Fibroblast of skin of abdomen (primary cell): ENCODE results near the gene ST3GAL3.
"Not testable (repeated sequence)": the region's sequence is repeated elsewhere in the genome, so short reads cannot be mapped to it uniquely, and the experiment has no call there.

Source experiments
- DNase-seq: peaks from one replicate; pipeline ENCODE4 v3.0.0-alpha.2; 2013

Gene ST3GAL3

DNA sequence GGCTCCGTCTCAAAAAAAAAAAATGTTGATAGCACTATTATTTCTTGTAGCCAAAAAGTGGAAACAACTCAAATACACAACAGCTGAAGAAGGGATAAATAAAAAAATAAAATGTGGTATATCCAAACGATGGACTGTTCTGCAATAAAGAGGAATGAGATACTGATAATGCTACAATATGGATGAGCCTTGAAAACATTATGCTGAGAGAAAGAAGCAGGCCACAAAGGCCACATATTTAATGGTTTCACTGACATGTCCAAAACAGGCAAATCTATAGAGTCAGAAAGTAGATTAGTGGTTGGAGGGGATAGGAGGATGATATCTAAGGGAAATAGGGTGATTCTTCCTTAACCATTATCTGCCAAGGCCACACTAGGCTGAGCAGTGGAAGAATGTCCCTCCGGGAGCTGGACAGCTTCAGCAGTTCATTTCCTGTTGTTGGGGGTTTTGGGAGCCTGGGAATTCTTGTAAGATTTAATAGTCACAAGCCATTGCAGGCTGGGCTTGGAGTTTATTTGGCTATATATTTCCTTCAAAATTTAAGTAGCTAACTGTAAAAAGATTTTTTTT is 53.5 kb downstream of the ST3GAL3 start:
- DNase-seq: no peak

DNA sequence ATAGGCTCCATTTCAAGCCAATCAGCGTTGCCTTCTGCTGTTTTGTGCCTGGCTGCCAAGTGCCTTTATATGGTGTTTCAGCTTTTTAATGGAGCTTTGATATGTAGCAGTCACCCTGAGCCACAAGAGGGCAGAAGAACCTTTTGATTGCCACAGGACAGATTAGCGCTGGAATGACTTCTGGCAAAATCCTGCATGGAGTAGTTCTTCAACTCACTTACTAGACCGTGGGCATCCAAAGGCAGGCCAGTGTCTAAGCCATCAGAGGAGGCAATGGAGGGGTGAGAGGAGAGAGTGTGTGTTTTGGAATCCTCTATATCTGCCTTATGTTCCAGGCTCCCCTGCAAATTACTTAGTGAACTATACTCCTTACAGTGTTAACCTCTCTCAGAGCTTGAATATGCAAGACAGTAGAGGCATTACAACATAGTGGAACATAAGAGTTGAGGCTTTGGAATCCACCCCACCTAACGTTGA is 56.2 kb downstream of the ST3GAL3 start:
- DNase-seq: peak; percentile 86

DNA sequence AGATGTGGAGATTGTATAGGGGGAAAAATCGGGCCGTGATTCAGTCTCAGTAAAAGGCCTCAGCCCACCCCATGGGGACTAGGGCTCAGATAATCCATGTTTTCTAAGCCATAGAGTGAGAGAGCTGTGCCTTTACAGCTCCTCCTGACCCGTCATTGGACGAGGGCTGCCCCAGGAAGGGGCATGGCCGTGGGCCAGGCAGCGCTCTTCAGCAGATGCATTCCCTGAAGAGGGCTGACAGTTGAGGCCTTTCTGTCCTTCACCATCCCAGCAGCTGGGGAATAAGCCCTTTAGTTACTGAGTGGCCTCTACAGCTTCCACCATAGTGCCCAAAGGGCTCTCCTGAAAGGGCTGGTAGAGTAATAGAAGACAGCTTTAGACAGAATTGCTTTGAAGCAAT is 57.2 kb downstream of the ST3GAL3 start:
- DNase-seq: no peak

DNA sequence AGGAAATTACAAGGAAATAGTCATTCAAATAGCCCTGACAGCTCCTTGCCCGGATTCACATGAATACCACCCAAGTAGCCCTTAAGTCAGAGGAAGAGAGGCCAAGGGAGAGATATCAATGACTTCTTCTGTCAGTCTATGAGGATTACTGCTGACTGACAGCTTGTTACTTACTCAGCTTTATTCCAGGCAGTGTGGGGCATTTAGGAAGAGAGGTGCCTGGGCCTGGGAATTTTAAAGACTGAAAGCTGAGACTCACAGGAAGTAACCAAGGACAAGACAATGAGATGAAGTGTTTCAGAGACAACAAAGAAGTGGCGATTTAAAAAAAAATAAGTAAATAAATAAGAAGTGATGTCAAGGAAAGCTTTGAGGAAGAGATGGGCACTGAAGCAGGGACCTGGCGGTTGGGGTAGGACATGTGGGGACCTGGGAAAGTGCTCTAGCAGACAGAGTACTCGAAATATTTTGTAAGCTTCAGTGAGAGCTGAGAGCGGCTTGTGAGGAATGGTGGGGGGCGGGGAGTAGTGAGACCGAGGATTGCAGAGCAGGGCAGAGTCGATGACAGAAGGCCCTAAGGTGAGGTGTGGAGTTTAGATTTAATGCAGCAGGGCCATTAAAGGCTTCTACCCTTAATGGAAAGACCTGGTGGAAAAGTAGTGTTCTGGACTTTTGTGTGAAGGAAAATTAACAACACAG is 58.9 kb downstream of the ST3GAL3 start:
- DNase-seq: peak; percentile 28

DNA sequence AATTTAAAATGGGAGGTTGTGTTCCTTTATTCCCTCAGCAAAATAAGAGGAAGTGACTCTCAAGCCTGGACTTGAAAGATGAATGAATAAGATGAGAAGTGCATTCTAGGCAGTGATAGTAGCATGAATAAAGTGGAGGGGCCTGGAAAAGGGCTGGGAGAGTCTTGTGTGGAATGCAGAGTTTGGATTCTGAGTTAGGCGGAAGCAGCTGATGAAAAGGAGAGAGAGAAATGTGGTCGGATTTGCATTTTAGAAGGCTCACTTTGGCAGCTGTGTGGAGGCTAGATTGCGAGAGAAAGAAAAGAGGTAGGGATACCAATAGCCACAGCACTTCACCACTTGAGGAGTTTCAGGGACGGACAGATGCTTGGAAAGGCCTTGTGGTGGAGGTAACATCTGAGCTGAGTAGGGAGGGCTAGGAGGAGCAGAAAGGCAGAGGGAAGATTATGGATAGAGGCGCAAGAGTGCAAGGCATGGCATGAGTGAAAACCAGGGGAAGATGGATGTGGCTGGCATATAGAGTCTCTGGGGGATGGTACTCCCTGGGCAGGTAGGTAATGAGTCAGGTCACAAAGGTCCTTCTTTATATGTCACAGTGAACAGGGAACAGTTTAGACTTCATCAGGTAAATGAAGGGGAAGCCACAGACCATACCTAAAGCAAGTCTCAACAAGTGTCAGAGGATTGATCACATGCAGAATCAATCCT is 59.6 kb downstream of the ST3GAL3 start:
- peak; percentile 48 for DNase-seq

DNA sequence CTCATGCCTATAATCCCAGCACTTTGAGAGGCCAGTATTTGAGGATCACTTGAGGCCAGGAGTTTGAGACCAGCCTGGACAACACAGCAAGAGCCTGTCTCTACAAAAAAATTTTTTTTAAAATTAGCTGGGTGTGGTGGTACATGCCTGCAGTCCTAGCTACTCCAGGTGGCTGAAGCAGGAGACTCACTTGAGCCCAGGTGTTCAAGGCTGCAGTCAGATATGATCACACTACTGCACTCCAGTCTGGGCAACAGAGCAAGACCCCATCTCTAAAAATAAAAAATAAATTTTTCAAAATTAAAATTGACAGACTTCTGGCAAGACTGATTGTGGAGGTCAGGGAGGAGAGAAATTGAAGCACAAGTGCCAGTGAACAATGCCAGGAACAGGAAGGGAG is 60.8 kb downstream of the ST3GAL3 start:
- DNase-seq: no peak

DNA sequence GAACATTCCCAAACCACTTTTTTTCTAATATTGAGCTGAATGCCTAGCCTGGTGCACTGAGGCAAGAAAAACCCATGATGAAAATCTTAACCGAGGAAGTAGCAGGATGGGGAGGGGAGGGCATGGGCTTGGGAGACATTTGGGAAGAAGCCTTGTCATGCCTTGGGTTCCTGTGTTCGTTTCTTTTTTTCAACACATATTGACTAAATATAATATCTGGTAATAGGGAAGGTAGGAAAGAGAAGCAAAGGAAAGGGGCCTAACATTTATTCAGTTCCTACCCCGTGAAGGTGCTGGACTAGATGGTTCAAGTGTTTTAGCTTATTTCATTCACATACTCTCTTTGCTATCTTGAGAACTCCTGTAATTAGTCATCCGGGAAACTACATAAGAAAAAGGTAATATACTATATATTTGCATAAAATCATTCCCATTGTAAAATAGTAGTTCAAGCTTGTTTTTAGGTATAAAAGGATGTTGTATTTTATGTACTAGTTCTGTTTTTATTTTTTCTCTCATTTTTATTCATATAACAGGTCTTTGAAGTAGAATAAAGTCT is 62.1 kb downstream of the ST3GAL3 start:
- DNase-seq: no peak

DNA sequence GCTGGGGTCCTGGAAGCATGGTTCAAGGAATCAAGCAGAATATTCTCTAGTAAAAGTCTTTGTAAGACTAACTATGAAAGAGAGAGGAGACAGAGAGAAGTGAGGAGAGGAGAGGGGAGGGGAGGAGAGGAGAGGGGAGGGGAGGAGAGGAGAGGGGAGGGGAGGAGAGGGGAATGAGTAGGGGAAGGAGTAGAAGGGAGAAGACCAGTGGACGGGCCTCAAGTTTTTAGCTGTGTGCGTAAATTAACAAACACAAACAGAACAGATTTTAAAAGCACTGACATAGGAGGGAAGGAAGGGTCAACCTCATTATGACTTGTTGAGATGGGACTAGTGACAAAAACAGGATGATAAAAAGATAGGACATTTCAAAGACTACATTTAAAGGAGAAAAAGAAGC is 62.8 kb downstream of the ST3GAL3 start:
- no peak for DNase-seq

DNA sequence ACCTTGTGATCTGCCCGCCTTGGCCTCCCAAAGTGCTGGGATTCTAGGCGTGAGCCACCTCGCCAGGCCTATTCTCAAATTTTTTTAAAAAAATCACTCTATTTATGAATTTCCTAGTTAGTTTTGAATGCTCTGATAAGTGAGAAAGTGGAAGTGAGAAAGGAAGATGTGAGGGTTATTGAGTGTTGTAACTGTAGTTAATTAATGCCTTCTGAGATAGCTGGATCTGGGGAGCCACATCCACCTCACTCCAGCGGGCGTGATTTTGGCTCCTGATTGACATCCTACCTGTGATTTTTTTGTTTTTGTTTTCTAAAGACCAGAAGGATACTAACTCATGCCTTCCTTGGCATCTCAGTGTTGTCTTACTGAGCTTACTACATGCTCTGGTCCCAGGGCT is 65.6 kb downstream of the ST3GAL3 start:
- DNase-seq: no peak

DNA sequence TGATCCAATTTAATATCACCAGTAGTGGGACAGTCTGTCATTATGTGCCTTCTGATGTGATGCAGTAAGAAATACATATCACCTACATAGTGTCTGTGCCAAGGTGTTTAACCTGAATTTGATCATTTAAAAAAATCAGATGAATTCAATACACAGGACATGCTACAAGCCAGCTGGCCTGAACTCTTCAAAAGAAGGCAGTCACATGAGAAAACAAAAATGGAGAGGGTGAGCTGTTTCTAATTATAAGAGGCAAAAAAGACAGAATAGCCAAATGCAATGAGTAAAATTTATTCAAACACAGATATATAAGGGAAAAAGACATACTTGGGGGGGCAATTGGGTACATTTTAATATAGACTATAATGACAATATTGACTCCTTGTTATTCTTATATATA is 66.5 kb downstream of the ST3GAL3 start:
- DNase-seq: no peak

DNA sequence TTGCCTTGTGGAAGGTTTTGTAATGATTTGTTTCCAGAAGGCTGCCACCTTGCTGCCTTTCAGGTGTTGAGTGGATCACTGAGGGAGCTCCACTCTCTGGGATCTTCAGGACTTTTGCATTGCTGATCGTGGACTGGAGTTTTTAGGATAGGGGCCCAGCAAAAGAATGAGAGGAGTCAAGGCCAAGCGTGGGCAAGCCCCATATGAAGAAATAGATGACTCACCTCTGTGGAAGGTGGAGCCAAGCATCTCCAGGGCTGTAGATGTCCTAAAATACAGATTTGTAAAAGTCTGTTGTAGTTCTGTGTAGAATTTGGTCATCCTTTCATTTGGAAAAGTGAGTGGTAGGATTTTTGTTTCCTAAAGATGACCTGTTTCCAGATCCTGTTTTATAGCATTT is 67.0 kb downstream of the ST3GAL3 start:
- DNase-seq: peak; percentile 71

DNA sequence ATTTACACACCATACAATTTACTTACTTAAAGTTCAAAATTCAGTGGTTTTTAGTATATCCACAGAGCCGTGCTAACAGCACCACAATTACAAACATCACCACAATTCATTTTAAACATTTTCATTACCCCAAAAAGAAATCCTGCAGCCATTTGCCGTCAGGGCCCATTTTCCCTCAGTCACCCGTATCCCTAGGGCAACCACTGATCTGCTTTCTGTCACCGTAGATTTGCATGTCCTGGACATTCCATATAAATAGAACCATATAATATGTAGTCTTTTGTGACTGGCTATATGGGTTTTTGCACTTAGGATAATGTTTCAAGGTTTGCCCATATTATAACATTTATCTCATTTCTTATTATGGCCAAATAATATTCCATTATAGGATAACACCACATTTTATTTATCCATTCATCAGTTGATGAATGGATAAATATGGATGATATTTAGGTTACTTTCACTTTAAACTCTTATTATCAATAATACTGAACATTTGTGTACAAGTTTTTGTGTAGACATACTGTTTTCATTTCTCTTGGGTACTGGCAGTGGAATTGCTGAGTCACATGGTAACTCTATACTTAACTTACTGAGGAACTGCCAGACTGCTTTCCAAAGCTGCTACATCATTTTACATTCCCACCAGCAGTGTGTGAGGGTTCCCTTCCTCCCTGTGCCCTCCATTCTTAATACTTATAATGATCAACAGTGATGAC is 68.9 kb downstream of the ST3GAL3 start:
- DNase-seq: peak; percentile 72

DNA sequence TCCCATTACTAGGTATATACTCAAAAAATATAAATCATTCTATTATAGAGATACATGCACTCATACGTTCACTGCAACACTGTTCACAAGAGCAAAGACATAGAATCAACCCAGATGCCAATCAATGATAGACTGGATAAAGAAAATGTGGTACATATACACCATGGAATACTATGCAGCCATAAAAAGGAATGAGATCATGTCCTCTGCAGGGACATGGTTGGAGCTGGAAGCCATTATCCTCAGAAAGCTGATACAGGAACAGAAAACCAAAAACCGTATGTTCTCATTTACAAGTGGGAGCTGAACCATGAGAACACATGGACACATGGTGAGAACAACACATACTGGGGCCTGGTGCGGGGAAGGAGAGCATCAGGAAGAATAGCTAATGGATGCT is 70.6 kb downstream of the ST3GAL3 start:
- DNase-seq: not testable (repeated sequence)

DNA sequence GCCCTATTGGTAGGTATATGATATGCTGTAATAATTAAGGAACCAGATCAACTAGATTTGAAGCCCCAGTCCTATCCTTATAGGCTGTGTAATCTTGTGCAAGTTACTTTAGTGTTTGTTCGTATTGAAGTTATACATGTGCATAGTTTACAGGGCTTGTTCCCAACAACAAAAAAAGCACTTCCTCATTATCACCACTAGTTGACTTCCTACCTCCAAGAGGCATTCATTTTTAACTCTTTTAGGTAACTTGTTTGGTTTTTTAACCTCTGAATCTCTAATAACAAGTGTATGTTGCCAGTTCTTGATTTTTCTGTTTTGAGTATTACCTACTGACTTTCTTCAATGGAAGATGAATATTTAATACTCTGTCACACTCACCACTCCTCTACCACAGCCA is 71.9 kb downstream of the ST3GAL3 start:
- DNase-seq: no peak

DNA sequence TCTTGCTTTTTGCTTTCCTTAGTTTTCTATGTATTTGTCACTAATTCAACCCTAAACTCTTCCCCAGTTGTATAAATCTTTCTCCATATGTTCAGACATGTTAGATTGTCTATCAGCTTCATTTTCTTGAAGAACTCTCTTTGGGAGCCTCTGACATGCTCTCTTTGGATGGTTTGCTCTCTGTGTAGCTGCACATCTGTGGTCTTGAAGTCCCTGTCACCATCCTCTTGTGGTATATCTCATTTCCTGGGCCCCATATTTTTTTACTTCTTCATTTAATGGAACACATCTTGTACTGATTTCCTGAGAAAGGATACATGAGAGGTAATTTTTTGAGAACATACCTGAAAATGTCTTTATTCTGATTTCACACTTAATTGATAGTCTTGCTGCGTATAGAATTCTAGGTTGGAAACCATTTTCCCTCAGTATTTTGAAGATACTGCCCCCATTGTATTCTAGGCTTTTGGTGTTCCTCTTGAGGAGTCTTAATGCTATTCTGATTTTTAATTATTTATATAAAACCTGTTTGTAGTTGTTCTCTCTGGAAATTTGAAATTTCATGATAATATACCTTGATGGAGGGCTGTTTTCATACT is 72.6 kb downstream of the ST3GAL3 start:
- no peak for DNase-seq

DNA sequence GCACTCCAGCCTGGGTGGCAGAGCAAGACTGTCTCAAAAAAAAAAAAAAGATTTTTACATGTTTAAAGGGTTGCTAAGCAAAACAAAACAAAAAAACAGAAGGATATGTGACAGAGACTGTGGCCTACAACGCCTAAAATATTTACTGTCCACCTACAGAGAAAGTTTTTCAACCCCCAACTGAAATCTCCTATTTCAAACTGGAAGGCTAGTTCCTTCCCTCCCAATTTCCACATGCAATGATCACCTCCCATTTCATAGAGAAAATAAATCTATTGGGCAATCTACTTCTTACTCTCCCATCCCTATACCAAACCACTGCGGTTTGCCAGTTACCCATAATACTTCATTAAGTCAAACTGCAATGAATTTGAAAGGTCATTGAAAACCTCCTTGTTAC is 74.2 kb downstream of the ST3GAL3 start:
- DNase-seq: no peak

DNA sequence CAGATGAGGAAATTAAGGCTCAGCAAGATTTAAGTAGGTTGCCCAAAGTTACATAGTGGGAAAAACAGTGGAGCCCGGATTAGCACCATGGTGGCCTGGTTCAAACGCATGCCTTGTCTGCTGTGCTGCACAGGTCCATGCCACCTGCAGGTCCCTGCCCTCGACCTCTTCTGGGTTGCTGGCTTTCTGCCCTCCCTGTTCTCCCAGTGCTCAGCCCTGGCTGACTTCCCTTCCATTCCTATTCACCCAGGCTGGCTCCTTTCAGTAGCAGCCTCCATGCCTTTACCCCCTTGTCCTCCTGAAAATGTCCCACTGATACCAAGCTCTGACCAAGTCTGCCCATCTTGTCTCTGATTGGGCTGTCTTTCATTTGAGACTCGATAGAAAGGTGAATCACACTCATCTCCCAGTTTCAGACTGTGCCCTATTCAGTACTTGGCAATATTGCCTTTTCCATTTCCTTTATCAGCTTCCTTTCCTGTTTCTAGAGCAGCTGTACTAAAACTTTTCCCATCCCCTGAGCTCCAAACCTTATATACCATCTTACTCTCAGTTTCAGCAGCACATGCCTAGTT is 75.8 kb downstream of the ST3GAL3 start:
- no peak for DNase-seq

DNA sequence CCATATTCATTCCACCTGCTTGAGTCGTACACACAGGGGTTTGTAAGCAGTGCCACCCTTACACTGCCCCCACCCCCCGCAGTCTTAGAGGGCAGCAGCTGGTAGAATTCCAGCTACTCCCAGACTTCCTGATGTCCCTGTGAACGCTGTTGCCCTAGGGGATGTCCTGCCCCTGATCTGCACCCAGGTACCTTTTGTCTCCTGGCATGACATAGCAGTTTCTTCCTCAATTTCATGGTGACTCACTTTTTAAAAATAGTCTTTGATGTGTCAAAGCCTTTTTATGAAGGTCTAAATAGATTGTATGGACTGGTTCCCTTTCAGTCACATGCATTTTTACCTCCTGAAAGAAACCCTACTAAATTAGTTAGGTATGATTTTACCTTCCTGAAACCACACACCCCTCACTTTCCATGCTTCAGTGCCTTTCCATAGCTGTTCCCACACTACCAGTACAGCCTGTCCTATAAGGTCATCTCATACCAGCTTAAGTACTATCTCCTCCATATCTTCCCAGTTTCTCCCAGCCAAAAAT is 76.4 kb downstream of the ST3GAL3 start:
- DNase-seq: no peak

DNA sequence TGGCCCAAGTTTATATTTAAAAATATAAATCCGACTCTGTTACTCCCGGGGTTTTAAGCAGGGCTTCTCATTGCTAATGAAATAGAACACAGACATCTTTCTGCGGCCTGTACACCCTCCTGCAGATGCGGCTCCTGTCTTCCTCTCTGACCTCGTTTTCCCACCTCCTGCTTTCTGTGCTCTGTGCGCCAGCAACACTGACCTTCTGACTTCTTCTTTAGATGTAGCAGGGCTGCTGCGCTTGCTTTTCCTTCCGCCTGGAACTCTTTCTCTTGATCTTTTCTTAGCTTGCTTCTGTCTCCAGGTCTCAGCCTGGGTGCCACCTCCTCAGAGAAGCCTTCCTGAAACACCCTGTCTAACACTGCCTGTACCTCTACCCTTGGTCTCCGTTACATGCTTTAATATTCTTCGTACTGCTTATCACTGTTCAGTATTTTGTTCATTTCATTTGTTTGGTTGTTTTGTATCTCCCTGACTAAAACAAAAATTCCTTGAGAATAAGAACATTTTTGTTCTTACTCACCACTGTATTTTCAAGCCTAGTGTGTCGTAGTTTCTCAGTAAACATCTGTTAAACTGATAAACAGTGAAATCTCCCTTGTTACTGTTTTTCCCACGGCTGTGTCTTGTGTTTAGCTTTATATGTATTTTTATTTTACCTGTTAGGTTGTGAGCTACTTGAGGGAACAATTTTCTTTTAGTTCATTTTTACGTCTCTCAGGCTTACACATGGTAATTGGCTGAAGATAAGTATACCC is 79.0 kb downstream of the ST3GAL3 start:
- no peak for DNase-seq

DNA sequence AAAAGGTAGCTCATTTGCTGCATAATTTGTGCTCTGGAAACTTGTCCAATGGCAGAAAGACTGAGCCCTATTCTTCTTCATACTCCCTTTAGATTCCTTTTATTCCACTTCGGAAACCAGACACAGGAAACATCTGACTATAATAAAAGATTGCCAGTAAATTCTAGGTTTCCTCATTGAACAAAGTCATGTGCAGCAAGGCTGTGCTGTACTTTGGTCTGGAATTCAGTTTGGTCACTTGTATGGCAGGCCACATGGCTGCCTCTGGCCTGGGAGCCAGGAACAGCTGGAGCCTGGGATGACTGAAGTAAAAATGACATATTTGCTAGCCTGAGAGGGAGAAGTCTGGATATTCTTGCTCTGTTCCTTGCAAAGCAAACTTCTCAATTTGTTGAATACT is 79.6 kb downstream of the ST3GAL3 start:
- DNase-seq: peak; percentile 69
